Spleen (tissue), 7 donors: ENCODE results near the gene BEX1.

Source experiments
- POLR2A ChIP-seq, 3 donors: fragments of 450-650 bp; IDR thresholded peaks; one replicate each; pipeline ENCODE4 v1.5.1; 2017; ENCODE audit warnings: antibody characterized with exemption in 3 of 3, mild to moderate bottlenecking in 1 of 3
- POLR2AphosphoS5 ChIP-seq, 3 donors: sonication (generic); formaldehyde crosslinking; IDR thresholded peaks; one replicate each; pipeline ENCODE4 v1.5.1; 2017; ENCODE audit warnings: antibody characterized with exemption in 3 of 3
- TF ChIP-seq, protein P1 (sequence below), 11 experiments: fragments of 200-600 bp in 7 of 11; fragments of 450-650 bp in 4 of 11; sonication (generic) in 4 of 11; IDR thresholded peaks in 8 of 11; conservative IDR thresholded peaks in 3 of 11; 1 replicate in 7 of 11; 2 replicates in 4 of 11; pipeline versions ENCODE4 v1.4.0 to v1.8.0; 2016 to 2021; ENCODE audit warnings: antibody characterized with exemption in 11 of 11, inconsistent platforms in 4 of 11, mild to moderate bottlenecking in 1 of 11
- donor health status: DM: no; HTN: no; CAD: no; lungs with moderate emphysema.
- donor health status: DM: no; HTN: no; CAD: no.
- donor health status: DM: no; HTN: no; CAD: no.

DNA sequence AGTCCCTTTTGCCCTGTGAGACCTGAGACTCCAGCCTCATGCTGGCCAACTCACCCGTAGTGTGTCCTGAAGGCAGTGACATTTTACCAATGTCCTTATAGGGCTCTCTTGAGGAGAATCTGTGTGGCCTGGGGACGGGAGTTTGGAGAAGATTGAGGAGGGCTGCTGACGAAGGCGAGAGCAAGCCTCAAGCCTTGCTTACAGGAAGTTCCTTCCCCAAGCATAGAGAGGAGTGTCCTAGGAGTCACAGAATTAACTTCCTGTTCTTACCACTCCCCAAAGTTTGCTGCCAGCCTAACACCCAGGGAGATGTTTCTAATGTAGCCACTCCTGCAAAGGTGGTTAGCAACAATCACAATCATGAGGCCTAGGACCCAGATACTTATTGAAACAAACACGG, 29.0 kb upstream of the BEX1 start, which contains the start of gene NXF3:
- TF ChIP-seq POLR2AphosphoS5 (IDR thresholded peaks at IDR 0.05) = no peak
- TF ChIP-seq, protein P1, sequence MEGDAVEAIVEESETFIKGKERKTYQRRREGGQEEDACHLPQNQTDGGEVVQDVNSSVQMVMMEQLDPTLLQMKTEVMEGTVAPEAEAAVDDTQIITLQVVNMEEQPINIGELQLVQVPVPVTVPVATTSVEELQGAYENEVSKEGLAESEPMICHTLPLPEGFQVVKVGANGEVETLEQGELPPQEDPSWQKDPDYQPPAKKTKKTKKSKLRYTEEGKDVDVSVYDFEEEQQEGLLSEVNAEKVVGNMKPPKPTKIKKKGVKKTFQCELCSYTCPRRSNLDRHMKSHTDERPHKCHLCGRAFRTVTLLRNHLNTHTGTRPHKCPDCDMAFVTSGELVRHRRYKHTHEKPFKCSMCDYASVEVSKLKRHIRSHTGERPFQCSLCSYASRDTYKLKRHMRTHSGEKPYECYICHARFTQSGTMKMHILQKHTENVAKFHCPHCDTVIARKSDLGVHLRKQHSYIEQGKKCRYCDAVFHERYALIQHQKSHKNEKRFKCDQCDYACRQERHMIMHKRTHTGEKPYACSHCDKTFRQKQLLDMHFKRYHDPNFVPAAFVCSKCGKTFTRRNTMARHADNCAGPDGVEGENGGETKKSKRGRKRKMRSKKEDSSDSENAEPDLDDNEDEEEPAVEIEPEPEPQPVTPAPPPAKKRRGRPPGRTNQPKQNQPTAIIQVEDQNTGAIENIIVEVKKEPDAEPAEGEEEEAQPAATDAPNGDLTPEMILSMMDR (IDR thresholded peaks at IDR 0.05 in 8 of 11, conservative IDR thresholded peaks at IDR 0.05 in 3 of 11) = no peak
- TF ChIP-seq POLR2A (IDR thresholded peaks at IDR 0.05) = no peak
